Measurements from ENCODE around the gene SLC16A11.

- no peak for TF ChIP-seq SMC3 (IDR thresholded peaks at IDR 0.05; ENCODE audit: low read depth, low read length)
- TF ChIP-seq RFX5 (IDR thresholded peaks at IDR 0.05; ENCODE audit: low read depth, low read length), result no peak
- no peak for TF ChIP-seq POLR2A (IDR thresholded peaks at IDR 0.05; ENCODE audit: low read depth, low read length)
- TF ChIP-seq MAFK (IDR thresholded peaks at IDR 0.05; ENCODE audit: low read depth, low read length), result no peak
- peak; percentile 66; the same call in 1 of the 2 replicates for TF ChIP-seq BHLHE40 (IDR thresholded peaks at IDR 0.05; ENCODE audit: low read depth, low read length)
- no peak for TF ChIP-seq CTCF (conservative IDR thresholded peaks at IDR 0.05; ENCODE audit: low read depth, low read length)
- TF ChIP-seq RCOR1 (IDR thresholded peaks at IDR 0.05; ENCODE audit: insufficient replicate concordance, low read length), result no peak
Measured at GRCh38 chr17:6994666-6995256, 49.1 kb downstream of the SLC16A11 start.

Data from IMR-90 (cell line).